GM20000 (cell line): ENCODE measurements around the gene CUL2.

ENCODE experiments used
- DNase-seq: peaks from one replicate; pipeline ENCODE4 v3.0.0; 2012; ENCODE audit warnings: low spot score
- TF ChIP-seq, protein P1 (sequence below): IDR thresholded peaks from 2 replicates; pipeline ENCODE4 v1.5.1; 2012; ENCODE audit warnings: mild to moderate bottlenecking, control low read depth; ENCODE audit errors: extremely low read depth, missing control alignments

CUL2 gene

GRCh38 chr10:35079265-35079664 is 10.9 kb downstream of the CUL2 start:
- TF ChIP-seq, protein P1, sequence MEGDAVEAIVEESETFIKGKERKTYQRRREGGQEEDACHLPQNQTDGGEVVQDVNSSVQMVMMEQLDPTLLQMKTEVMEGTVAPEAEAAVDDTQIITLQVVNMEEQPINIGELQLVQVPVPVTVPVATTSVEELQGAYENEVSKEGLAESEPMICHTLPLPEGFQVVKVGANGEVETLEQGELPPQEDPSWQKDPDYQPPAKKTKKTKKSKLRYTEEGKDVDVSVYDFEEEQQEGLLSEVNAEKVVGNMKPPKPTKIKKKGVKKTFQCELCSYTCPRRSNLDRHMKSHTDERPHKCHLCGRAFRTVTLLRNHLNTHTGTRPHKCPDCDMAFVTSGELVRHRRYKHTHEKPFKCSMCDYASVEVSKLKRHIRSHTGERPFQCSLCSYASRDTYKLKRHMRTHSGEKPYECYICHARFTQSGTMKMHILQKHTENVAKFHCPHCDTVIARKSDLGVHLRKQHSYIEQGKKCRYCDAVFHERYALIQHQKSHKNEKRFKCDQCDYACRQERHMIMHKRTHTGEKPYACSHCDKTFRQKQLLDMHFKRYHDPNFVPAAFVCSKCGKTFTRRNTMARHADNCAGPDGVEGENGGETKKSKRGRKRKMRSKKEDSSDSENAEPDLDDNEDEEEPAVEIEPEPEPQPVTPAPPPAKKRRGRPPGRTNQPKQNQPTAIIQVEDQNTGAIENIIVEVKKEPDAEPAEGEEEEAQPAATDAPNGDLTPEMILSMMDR = no peak
- no peak for DNase-seq

- DNase-seq = no peak
- TF ChIP-seq, protein P1 = no peak
Observed at GRCh38 chr10:35075228-35075627, 14.9 kb downstream of the CUL2 start.

GRCh38 chr10:35074266-35074665 is 15.9 kb downstream of the CUL2 start:
- TF ChIP-seq, protein P1 = no peak
- no peak for DNase-seq

DNA sequence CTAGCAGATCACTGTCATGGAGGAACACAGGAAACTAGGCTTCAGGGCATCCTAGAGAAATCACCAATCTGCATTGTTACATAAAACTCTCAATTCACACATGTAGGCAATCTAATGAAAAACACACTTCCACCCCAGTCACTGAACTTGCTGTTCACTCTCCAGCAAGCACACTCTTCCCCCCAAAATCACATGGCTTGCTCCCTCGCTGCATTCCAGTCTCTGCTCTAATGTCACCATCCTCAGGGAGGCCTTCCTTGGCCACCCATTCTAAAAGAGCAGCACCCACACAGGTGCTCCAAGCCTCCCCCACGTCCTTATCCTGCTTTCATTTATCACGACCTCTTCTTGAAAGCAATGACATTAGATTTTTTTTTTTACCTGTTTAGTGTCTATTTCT is 19.6 kb downstream of the CUL2 start:
- no peak for DNase-seq
- TF ChIP-seq, protein P1 = no peak

DNA sequence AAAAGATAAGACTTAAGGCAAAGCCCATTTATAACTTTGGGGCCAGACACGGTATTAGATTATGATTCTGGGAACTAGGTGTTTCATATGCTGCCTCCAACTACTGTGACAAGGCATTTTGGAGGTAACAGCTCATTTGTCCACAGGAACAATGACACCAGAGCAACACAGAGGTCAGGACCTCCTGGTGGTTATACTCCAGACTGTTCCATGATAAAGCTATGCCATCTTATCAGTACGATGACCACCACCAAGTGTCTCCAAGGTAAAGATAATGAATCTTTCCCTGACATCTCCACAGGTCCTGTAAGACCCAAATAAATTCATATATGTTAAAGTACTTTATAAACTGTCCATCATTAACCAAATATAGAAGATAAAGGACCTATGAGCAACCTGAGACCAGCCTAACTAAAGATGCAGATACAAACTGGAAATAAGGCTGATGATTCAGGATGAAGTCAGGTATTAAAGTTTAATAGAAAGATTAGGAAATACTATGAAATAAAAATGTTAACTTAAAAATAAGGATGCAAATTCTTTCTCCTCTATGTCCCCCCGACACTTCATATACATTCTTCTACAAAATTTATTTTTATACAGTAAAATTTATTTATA is 26.2 kb downstream of the CUL2 start:
- TF ChIP-seq, protein P1 = no peak
- no peak for DNase-seq

- DNase-seq = no peak
- TF ChIP-seq, protein P1 = no peak
Observed at GRCh38 chr10:35059481-35059880, 30.7 kb downstream of the CUL2 start.

DNA sequence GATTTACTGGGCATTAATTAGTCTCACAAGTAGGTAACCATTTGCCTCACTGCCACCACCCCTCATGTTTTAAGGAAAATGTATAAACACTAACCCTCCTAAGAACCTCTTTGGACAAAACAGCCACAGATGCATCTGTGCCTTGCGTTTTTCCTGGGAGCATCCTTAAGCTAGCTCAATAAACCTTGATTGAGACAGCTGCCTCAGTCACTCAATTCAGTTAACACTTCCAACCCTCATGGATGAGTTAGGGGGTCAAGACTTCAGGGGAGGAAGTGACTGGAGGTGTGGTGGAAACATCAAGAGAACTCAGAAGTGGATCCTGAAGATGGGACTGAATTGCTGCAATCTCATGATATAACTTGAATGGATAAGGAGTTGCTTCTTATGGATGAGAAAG is 31.5 kb downstream of the CUL2 start:
- TF ChIP-seq, protein P1 = no peak
- DNase-seq = no peak
